ENCODE results near the gene TRAK2.
A peak's percentile ranks its signal among the peaks of the same experiment; 100 is the strongest.
"Not testable (repeated sequence)": the region's sequence is repeated elsewhere in the genome, so short reads cannot be mapped to it uniquely, and the experiment has no call there.

The TRAK2 gene

GRCh38 chr2:201451292-201452057 is at the start of gene TRAK2, which contains the start of gene STRADB:
TRAK2 (minus strand) TSS chr2:201451458; CDS start chr2:201420507, 30,951 bp downstream.
STRADB (plus strand) TSS chr2:201451740; CDS start chr2:201454841, 3,101 bp downstream.
- DNase-seq = peak; percentile 95

GRCh38 chr2:201500534-201500933 is 49.3 kb upstream of the TRAK2 start:
- DNase-seq = no peak

GRCh38 chr2:201496785-201497184 is 45.5 kb upstream of the TRAK2 start:
- DNase-seq = no peak

GRCh38 chr2:201490291-201490690 is 39.0 kb upstream of the TRAK2 start:
- DNase-seq = no peak

- DNase-seq = no peak
Measured at GRCh38 chr2:201484805-201485204, 33.5 kb upstream of the TRAK2 start.

GRCh38 chr2:201483758-201484157 is 32.5 kb upstream of the TRAK2 start:
- not testable (repeated sequence) for DNase-seq

GRCh38 chr2:201483342-201483741 is 32.1 kb upstream of the TRAK2 start:
- DNase-seq = no peak

GRCh38 chr2:201482543-201482942 is 31.3 kb upstream of the TRAK2 start:
- no peak for DNase-seq

GRCh38 chr2:201472411-201472810 is 21.2 kb upstream of the TRAK2 start:
- no peak for DNase-seq

- DNase-seq = no peak
Measured at GRCh38 chr2:201471732-201472393, 20.6 kb upstream of the TRAK2 start.

GRCh38 chr2:201470821-201471731 is 19.8 kb upstream of the TRAK2 start:
- no peak for DNase-seq

GRCh38 chr2:201467666-201468065 is 16.4 kb upstream of the TRAK2 start:
- DNase-seq = no peak

- DNase-seq = no peak
Measured at GRCh38 chr2:201466050-201466675, 14.9 kb upstream of the TRAK2 start.

GRCh38 chr2:201465524-201465971 is 14.3 kb upstream of the TRAK2 start:
- DNase-seq = no peak

- no peak for DNase-seq
Measured at GRCh38 chr2:201464547-201464946, 13.3 kb upstream of the TRAK2 start.

GRCh38 chr2:201460532-201460931 is 9.3 kb upstream of the TRAK2 start:
- no peak for DNase-seq

- DNase-seq = no peak
Measured at GRCh38 chr2:201458381-201458780, 7.1 kb upstream of the TRAK2 start.

- no peak for DNase-seq
Measured at GRCh38 chr2:201452922-201453643, 1.8 kb upstream of the TRAK2 start.

GRCh38 chr2:201452058-201452921 is 1.0 kb upstream of the TRAK2 start:
- DNase-seq = no peak

GRCh38 chr2:201450954-201451291 is 335 bp downstream of the TRAK2 start:
- DNase-seq = no peak

GRCh38 chr2:201448701-201449100 is 2.6 kb downstream of the TRAK2 start:
- no peak for DNase-seq

Measured in NCI-H774 (cell line).